ENCODE results near the gene MYO5B. TPM values are rescaled to one million over a fixed set of nuclear protein-coding genes. Genes with fewer than 3 reads are reported as not detected.

MYO5B gene
- polyA plus RNA-seq, 2 of the 4 experiments (the other 2 are of a cell fraction): 6.4 to 18.4 TPM

- TF ChIP-seq POLR2AphosphoS2 (conservative IDR thresholded peaks at IDR 0.05; ENCODE audit: low read length): no peak
- TF ChIP-seq ATOH8 (CRISPR knock-in tag; IDR thresholded peaks at IDR 0.05; ENCODE audit: low read depth): no peak
- TF ChIP-seq HDAC2 (IDR thresholded peaks at IDR 0.05): no peak
- no peak for TF ChIP-seq ZSCAN20 (CRISPR knock-in tag; IDR thresholded peaks at IDR 0.05)
- no peak for TF ChIP-seq MYC (IDR thresholded peaks at IDR 0.05; ENCODE audit: borderline replicate concordance, low read length)
- TF ChIP-seq NR3C1 (IDR thresholded peaks at IDR 0.05): no peak
- TF ChIP-seq RARB (CRISPR knock-in tag; IDR thresholded peaks at IDR 0.05): no peak
- TF ChIP-seq KDM1A (IDR thresholded peaks at IDR 0.05; ENCODE audit: low read depth): no peak
- no peak for TF ChIP-seq BHLHE40 (IDR thresholded peaks at IDR 0.05; ENCODE audit: low read depth, low read length)
- no peak for TF ChIP-seq CTCF (IDR thresholded peaks at IDR 0.05)
- ChIA-PET CTCF (no interaction called here), POLR2A (no interaction called here)
- FAIRE-seq (no peak), DNase-seq (ENCODE audit: low read depth in 1 of 2, low spot score in 1 of 2) (no peak), ATAC-seq (no peak)
- no peaks in the 10 kb centered on the region for H3K4me1 ChIP-seq
- H3K27ac ChIP-seq: no peak overlapping the region
- 6% methylated on average over 5 of the region's 5 CpGs for WGBS (ENCODE audit: missing lambda C conversion rate)
- no peak overlapping the region for H3K4me3 ChIP-seq
- no peaks in the 10 kb centered on the region for H3K9me3 ChIP-seq
- no peak overlapping the region for H3K4me2 ChIP-seq
Measured at GRCh38 chr18:50199346-50199855, 4.5 kb upstream of the MYO5B start.

GRCh38 chr18:50196261-50196660, 1.3 kb upstream of the MYO5B start:
- 25% methylated on average over 3 of the region's 3 CpGs for WGBS (ENCODE audit: missing lambda C conversion rate)
- FAIRE-seq (no peak), ATAC-seq (no peak), DNase-seq (ENCODE audit: low read depth in 1 of 2, low spot score in 1 of 2) (no peak)
- no peak overlapping the region for H3K4me2 ChIP-seq
- no peaks in the 10 kb centered on the region for H3K4me1 ChIP-seq
- TF ChIP-seq NR3C1 (IDR thresholded peaks at IDR 0.05): no peak
- no peak for TF ChIP-seq CEBPB (IDR thresholded peaks at IDR 0.05)
- TF ChIP-seq ZNF302 (CRISPR knock-in tag; IDR thresholded peaks at IDR 0.05): no peak
- TF ChIP-seq RCOR1 (IDR thresholded peaks at IDR 0.05; ENCODE audit: low read depth, low read length): no peak
- TF ChIP-seq KDM1A (IDR thresholded peaks at IDR 0.05; ENCODE audit: low read depth): no peak
- TF ChIP-seq MAZ (IDR thresholded peaks at IDR 0.05; ENCODE audit: borderline replicate concordance, low read depth, low read length): no peak
- no peak for TF ChIP-seq FOSL2 (IDR thresholded peaks at IDR 0.05)
- no peak for TF ChIP-seq FOSL2 (CRISPR knock-in tag; IDR thresholded peaks at IDR 0.05)
- no peak for TF ChIP-seq KDM5A (IDR thresholded peaks at IDR 0.05)
- TF ChIP-seq ZSCAN20 (CRISPR knock-in tag; IDR thresholded peaks at IDR 0.05): no peak
- no peak for TF ChIP-seq ESRRA (IDR thresholded peaks at IDR 0.05; ENCODE audit: borderline replicate concordance, low read length)
- no peak for TF ChIP-seq HMGXB4 (CRISPR knock-in tag; IDR thresholded peaks at IDR 0.05; ENCODE audit: borderline replicate concordance)
- TF ChIP-seq JUN (IDR thresholded peaks at IDR 0.05): no peak
- no peak for TF ChIP-seq REST (IDR thresholded peaks at IDR 0.05)
- no peak for TF ChIP-seq ZC3H11A (IDR thresholded peaks at IDR 0.05)
- no peak for TF ChIP-seq POLR2A (IDR thresholded peaks at IDR 0.05; ENCODE audit: low read length)
- no peak overlapping the region for H3K4me3 ChIP-seq
- H3K9me3 ChIP-seq: no peaks in the 10 kb centered on the region
- POLR2A ChIA-PET: no interaction called here
- CTCF ChIA-PET: interaction anchor here (0.6 to 2.3 kb wide), 6 partner anchors 8 to 252 kb away, joined by 3 to 14 read pairs (median 4); no protein-coding TSS in a partner anchor
- H3K27ac ChIP-seq: no peak overlapping the region

Data from A549 (cell line).